ENCODE results near the gene GLRX5. TPM values are rescaled to one million over a fixed set of nuclear protein-coding genes. Genes with fewer than 3 reads are reported as not detected.

The GLRX5 gene
- total RNA-seq, 2 experiments from 2014 or later = 52.8 to 54.6 TPM

- Mint-ChIP-seq H3K4me1 (ENCODE audit: low read depth) (peaks cover 79% of the 10 kb centered on the region), H3K36me3 (ENCODE audit: low read depth) (peaks cover 17% of the 10 kb centered on the region), H3K4me3 (no peak overlapping the region), H3K9me3 (ENCODE audit: insufficient read depth) (no peaks in the 10 kb centered on the region), H3K27ac (peak overlapping the region; percentile 95), H3K27me3 (ENCODE audit: low read depth) (no peaks in the 10 kb centered on the region)
- CTCF ChIA-PET = interaction anchor here (0.7 to 15.0 kb wide), 25 partner anchors 8 to 102 kb away, joined by 3 to 199 read pairs (median 7); partner anchors contain the start of genes GLRX5 and SYNE3
- DNase-seq (no peak), ATAC-seq (no peak)
- POLR2A ChIA-PET = interaction anchor here (0.9 to 1.7 kb wide), 3 partner anchors 11 to 75 kb away, joined by 3 to 6 read pairs (median 3); partner anchors contain the start of gene SYNE3
Observed at GRCh38 chr14:95526483-95527386, 8.1 kb upstream of the GLRX5 start.

- DNase-seq (peak; percentile 74), ATAC-seq (no peak)
- H3K9me3 Mint-ChIP-seq (ENCODE audit: insufficient read depth) = no peaks in the 10 kb centered on the region
- peaks cover 78% of the 10 kb centered on the region for H3K4me1 Mint-ChIP-seq (ENCODE audit: low read depth)
- peaks cover 19% of the 10 kb centered on the region for H3K36me3 Mint-ChIP-seq (ENCODE audit: low read depth)
- peak overlapping the region; percentile 65 for H3K27ac Mint-ChIP-seq
- POLR2A ChIA-PET = interaction anchor here (0.9 to 1.7 kb wide), 3 partner anchors 12 to 75 kb away, joined by 3 to 6 read pairs (median 3); partner anchors contain the start of gene SYNE3
- CTCF ChIA-PET = interaction anchor here (0.7 to 15.0 kb wide), 26 partner anchors 8 to 102 kb away, joined by 3 to 199 read pairs (median 6); partner anchors contain the start of genes GLRX5 and SYNE3
- H3K4me3 Mint-ChIP-seq = no peak overlapping the region
- H3K27me3 Mint-ChIP-seq (ENCODE audit: low read depth) = no peaks in the 10 kb centered on the region
Observed at GRCh38 chr14:95527387-95528002, 7.4 kb upstream of the GLRX5 start.

GRCh38 chr14:95529216-95529615 lies 5.6 kb upstream of the GLRX5 start:
- Mint-ChIP-seq H3K36me3 (ENCODE audit: low read depth) (peaks cover 22% of the 10 kb centered on the region), H3K27me3 (ENCODE audit: low read depth) (no peaks in the 10 kb centered on the region), H3K4me1 (ENCODE audit: low read depth) (peaks cover 71% of the 10 kb centered on the region), H3K4me3 (no peak overlapping the region), H3K9me3 (ENCODE audit: insufficient read depth) (no peaks in the 10 kb centered on the region), H3K27ac (peak overlapping the region; percentile 54)
- no peak for DNase-seq
- POLR2A ChIA-PET = interaction anchor here (0.6 kb wide), 1 partner anchor 371 kb away, joined by 3 read pairs; no protein-coding TSS in a partner anchor
- ATAC-seq = no peak
- CTCF ChIA-PET = interaction anchor here (0.9 to 15.0 kb wide), 5 partner anchors 18 to 94 kb away, joined by 3 to 199 read pairs (median 4); partner anchors contain the start of gene SYNE3

GRCh38 chr14:95530473-95531276 lies 4.2 kb upstream of the GLRX5 start:
- ChIA-PET CTCF (interaction anchor here (0.8 to 15.0 kb wide), 5 partner anchors 22 to 93 kb away, joined by 3 to 199 read pairs (median 10); partner anchors contain the start of gene SYNE3), POLR2A (interaction anchor here (1.2 to 1.5 kb wide), 2 partner anchors 7 to 11 kb away, joined by 4 read pairs; no protein-coding TSS in a partner anchor)
- Mint-ChIP-seq H3K9me3 (ENCODE audit: insufficient read depth) (no peaks in the 10 kb centered on the region), H3K36me3 (ENCODE audit: low read depth) (peaks cover 23% of the 10 kb centered on the region), H3K4me1 (ENCODE audit: low read depth) (peaks cover 59% of the 10 kb centered on the region), H3K4me3 (no peak overlapping the region), H3K27ac (peak overlapping the region; percentile 45), H3K27me3 (ENCODE audit: low read depth) (no peaks in the 10 kb centered on the region)
- DNase-seq = no peak
- no peak for ATAC-seq

GRCh38 chr14:95531473-95531872 lies 3.4 kb upstream of the GLRX5 start:
- H3K27me3 Mint-ChIP-seq (ENCODE audit: low read depth) = no peaks in the 10 kb centered on the region
- no peak for DNase-seq
- peaks cover 27% of the 10 kb centered on the region for H3K36me3 Mint-ChIP-seq (ENCODE audit: low read depth)
- no peak for ATAC-seq
- H3K4me1 Mint-ChIP-seq (ENCODE audit: low read depth) = peaks cover 59% of the 10 kb centered on the region
- no peaks in the 10 kb centered on the region for H3K9me3 Mint-ChIP-seq (ENCODE audit: insufficient read depth)
- ChIA-PET CTCF (interaction anchor here (0.8 to 15.0 kb wide), 4 partner anchors 23 to 94 kb away, joined by 3 to 199 read pairs (median 15); partner anchors contain the start of gene SYNE3), POLR2A (interaction anchor here (0.6 to 1.5 kb wide), 4 partner anchors 8 to 16 kb away, joined by 3 to 4 read pairs (median 4); partner anchors contain the start of gene SYNE3)
- peak overlapping the region; percentile 53 for H3K27ac Mint-ChIP-seq
- H3K4me3 Mint-ChIP-seq = no peak overlapping the region

- H3K27me3 Mint-ChIP-seq (ENCODE audit: low read depth) = no peaks in the 10 kb centered on the region
- H3K27ac Mint-ChIP-seq = peak overlapping the region; percentile 69
- peaks cover 59% of the 10 kb centered on the region for H3K4me1 Mint-ChIP-seq (ENCODE audit: low read depth)
- no peak for ATAC-seq
- peak overlapping the region; percentile 91 for H3K4me3 Mint-ChIP-seq
- H3K9me3 Mint-ChIP-seq (ENCODE audit: insufficient read depth) = no peaks in the 10 kb centered on the region
- peaks cover 27% of the 10 kb centered on the region for H3K36me3 Mint-ChIP-seq (ENCODE audit: low read depth)
- ChIA-PET POLR2A (interaction anchor here (0.6 to 1.2 kb wide), 3 partner anchors 9 to 16 kb away, joined by 3 to 4 read pairs (median 3); partner anchors contain the start of gene SYNE3), CTCF (interaction anchor here (1.9 to 15.0 kb wide), 3 partner anchors 23 to 89 kb away, joined by 10 to 199 read pairs (median 20); partner anchors contain the start of gene SYNE3)
- DNase-seq = no peak
Observed at GRCh38 chr14:95531969-95532368, 2.9 kb upstream of the GLRX5 start.

- ATAC-seq = no peak
- peaks cover 62% of the 10 kb centered on the region for H3K4me1 Mint-ChIP-seq (ENCODE audit: low read depth)
- H3K4me3 Mint-ChIP-seq = peak overlapping the region; percentile 91
- no peaks in the 10 kb centered on the region for H3K27me3 Mint-ChIP-seq (ENCODE audit: low read depth)
- no peak for DNase-seq
- CTCF ChIA-PET = interaction anchor here (0.7 to 15.0 kb wide), 7 partner anchors 10 to 91 kb away, joined by 3 to 199 read pairs (median 9); partner anchors contain the start of gene SYNE3
- no peaks in the 10 kb centered on the region for H3K9me3 Mint-ChIP-seq (ENCODE audit: insufficient read depth)
- H3K27ac Mint-ChIP-seq = peak overlapping the region; percentile 88
- H3K36me3 Mint-ChIP-seq (ENCODE audit: low read depth) = peaks cover 25% of the 10 kb centered on the region
- POLR2A ChIA-PET = interaction anchor here (0.7 to 4.1 kb wide), 5 partner anchors 10 to 76 kb away, joined by 3 to 60 read pairs (median 6); partner anchors contain the start of gene SYNE3
Observed at GRCh38 chr14:95533391-95533821, 1.4 kb upstream of the GLRX5 start.

GRCh38 chr14:95533822-95534221 lies 1.0 kb upstream of the GLRX5 start:
- H3K4me3 Mint-ChIP-seq = peak overlapping the region; percentile 91
- H3K36me3 Mint-ChIP-seq (ENCODE audit: low read depth) = peaks cover 25% of the 10 kb centered on the region
- peaks cover 66% of the 10 kb centered on the region for H3K4me1 Mint-ChIP-seq (ENCODE audit: low read depth)
- CTCF ChIA-PET = interaction anchor here (1.4 to 15.0 kb wide), 6 partner anchors 11 to 91 kb away, joined by 3 to 199 read pairs (median 12); partner anchors contain the start of gene SYNE3
- POLR2A ChIA-PET = interaction anchor here (0.7 to 4.1 kb wide), 6 partner anchors 10 to 76 kb away, joined by 3 to 60 read pairs (median 5); partner anchors contain the start of gene SYNE3
- H3K27me3 Mint-ChIP-seq (ENCODE audit: low read depth) = no peaks in the 10 kb centered on the region
- no peaks in the 10 kb centered on the region for H3K9me3 Mint-ChIP-seq (ENCODE audit: insufficient read depth)
- DNase-seq = no peak
- peak overlapping the region; percentile 88 for H3K27ac Mint-ChIP-seq
- no peak for ATAC-seq

- Mint-ChIP-seq H3K36me3 (ENCODE audit: low read depth) (peaks cover 22% of the 10 kb centered on the region), H3K9me3 (ENCODE audit: insufficient read depth) (no peaks in the 10 kb centered on the region), H3K27me3 (ENCODE audit: low read depth) (no peaks in the 10 kb centered on the region), H3K4me1 (ENCODE audit: low read depth) (peaks cover 64% of the 10 kb centered on the region), H3K27ac (peak overlapping the region; percentile 89), H3K4me3 (peak overlapping the region; percentile 91)
- DNase-seq (no peak), ATAC-seq (peak; percentile 1)
- ChIA-PET CTCF (interaction anchor here (1.3 to 15.0 kb wide), 8 partner anchors 8 to 93 kb away, joined by 3 to 199 read pairs (median 10); partner anchors contain the start of gene SYNE3), POLR2A (interaction anchor here (1.8 to 4.1 kb wide), 3 partner anchors 12 to 42 kb away, joined by 6 to 60 read pairs (median 47); partner anchors contain the start of gene SYNE3)
Observed at GRCh38 chr14:95535226-95536021, 574 bp downstream of the GLRX5 start.

Measured in activated CD8-positive, alpha-beta T cell treated with anti-CD3 and anti-CD28 coated beads, Interleukin-2, amount 10 ng/mL, durations not matched to agents 7 days and 5 days (primary cell).